ENCODE results near the gene FAM171A2.

DNA sequence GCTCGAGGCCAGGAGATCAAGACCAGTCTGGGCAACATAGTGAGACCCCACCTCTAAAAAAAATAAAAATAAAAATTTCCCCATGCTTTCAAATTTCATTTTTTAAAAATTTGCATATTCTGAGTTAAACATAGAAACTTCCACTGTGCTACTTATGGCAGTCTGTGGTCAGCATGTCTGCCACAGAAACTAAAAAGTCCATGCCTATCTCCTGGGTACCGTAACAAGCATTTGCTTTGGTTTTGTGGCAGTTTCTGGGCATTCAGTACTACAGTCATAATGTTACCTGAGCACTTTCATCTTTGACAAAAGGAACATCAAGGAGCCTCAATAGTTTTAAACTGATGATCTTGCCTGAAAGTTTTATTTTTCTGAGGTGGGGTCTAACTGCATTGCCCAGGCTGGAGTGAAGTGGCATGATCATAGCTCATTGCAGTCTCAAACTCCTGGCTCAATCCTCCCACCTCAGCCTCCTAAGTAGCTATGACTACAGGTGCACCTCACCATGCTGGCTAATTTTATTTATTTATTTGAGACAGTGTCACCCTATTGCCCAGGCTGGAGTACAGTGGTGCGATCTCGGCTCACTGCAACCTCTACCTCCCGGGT is 39.0 kb upstream of the FAM171A2 start:
- no peak for TF ChIP-seq ATF3 (IDR thresholded peaks at IDR 0.05; ENCODE audit: insufficient read depth, low read depth, low read length)
- no peak for TF ChIP-seq EZH2 (IDR thresholded peaks at IDR 0.05; ENCODE audit: low read depth, low read length, severe bottlenecking)

All from H1 (cell line).